D341Med (cell line): Measurements from ENCODE around the gene MUS81.

ENCODE experiments used
- DNase-seq: peaks from one replicate; pipeline ENCODE4 v3.0.0; 2012; ENCODE audit warnings: low spot score

MUS81 gene

DNA sequence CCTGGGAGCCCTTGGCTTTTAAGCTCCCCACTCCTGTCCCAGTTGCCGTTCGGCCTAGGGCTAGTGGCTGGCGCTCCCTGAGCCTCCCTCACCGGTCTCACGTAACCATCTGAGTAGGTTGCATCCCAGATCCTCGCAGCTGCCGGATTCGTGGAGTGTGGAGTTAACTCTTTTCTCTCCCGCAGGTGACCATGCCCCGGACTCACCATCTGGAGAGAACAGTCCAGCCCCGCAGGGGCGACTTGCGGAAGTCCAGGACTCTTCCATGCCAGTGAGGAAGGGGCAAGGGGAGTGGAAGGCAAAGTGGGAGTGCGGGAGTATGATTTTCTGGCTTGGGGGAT, 902 bp downstream of the MUS81 start:
- no peak for DNase-seq

DNA sequence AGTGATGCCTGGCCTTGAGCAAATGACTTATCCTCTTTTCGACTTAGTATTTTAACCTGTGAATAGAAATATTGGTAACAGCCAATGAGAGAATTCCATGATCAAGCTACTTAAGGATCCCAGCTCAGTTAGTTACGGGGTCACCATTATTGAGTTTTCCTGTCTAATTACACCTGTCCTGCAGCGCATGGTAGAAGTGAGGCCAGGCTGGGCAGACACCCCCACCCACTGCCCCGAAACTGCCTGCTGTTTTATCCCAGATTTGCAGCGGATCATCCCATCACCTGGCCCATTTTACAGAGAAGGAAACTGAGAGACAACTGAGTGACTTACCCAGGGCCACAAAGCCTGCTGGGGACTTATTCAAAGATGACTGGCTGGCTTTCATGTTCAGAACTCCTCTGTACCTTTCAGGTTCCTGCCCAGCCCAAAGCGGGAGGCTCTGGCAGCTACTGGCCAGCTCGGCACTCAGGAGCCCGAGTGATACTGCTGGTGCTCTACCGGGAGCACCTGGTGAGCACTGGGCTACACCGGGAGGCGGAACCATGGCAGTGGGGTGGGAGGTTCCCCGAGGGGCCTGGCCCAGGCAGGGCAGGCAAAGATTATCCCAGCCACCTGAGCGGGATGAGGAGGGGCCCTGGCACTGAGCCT, 1.4 kb downstream of the MUS81 start:
- no peak for DNase-seq

DNA sequence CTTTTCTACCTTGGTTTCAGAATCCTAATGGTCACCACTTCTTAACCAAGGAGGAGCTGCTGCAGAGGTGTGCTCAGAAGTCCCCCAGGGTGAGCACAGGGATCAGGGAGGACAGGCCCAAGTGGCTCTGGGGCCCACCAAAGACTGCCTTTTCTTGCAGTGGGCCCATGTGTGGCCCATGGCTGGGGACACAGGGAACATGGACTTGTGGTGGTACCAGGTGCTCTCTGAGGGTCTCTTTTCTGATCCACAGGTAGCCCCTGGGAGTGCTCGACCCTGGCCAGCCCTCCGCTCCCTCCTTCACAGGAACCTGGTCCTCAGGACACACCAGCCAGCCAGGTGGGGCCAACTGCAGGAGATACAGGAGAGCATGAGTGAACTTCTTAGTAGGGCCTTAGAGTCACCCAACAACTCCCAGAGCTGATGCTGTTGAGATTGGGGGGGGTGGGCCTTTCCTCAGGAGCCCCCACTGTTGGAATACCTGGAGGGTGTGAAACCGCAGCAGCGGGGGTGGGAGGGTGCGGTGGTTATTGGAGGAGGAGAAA, 2.0 kb downstream of the MUS81 start:
- DNase-seq: no peak

DNA sequence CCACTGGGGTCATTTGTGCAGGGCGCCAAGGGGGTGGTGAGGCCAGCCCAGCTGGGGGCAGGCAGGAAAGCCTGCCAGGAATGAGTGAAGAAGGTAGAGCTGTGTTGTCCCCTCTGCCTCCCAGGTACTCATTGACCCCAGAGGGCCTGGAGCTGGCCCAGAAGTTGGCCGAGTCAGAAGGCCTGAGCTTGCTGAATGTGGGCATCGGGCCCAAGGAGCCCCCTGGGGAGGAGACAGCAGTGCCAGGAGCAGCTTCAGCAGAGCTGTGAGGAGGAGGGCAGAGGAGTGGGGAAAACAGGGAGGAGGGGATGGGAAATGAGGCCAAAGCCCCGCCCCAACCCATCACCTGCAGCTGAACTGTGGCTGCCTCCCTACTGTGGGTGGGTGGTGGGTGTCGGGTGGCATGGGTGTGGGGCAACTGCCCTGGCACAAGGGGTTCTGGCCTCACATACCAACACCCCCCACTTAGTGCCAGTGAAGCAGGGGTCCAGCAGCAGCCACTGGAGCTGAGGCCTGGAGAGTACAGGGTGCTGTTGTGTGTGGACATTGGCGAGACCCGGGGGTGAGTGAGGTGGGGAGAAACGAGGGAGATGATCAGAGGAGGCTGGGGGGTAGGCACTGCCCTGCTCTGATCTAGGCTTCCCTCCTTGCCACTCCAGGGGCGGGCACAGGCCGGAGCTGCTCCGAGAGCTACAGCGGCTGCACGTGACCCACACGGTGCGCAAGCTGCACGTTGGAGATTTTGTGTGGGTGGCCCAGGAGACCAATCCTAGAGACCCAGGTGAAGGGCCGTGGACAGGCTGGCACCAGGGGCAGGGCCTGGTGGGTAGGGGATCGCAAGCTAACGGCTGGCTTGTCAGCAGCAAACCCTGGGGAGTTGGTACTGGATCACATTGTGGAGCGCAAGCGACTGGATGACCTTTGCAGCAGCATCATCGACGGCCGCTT, 3.0 kb downstream of the MUS81 start:
- no peak for DNase-seq

DNA sequence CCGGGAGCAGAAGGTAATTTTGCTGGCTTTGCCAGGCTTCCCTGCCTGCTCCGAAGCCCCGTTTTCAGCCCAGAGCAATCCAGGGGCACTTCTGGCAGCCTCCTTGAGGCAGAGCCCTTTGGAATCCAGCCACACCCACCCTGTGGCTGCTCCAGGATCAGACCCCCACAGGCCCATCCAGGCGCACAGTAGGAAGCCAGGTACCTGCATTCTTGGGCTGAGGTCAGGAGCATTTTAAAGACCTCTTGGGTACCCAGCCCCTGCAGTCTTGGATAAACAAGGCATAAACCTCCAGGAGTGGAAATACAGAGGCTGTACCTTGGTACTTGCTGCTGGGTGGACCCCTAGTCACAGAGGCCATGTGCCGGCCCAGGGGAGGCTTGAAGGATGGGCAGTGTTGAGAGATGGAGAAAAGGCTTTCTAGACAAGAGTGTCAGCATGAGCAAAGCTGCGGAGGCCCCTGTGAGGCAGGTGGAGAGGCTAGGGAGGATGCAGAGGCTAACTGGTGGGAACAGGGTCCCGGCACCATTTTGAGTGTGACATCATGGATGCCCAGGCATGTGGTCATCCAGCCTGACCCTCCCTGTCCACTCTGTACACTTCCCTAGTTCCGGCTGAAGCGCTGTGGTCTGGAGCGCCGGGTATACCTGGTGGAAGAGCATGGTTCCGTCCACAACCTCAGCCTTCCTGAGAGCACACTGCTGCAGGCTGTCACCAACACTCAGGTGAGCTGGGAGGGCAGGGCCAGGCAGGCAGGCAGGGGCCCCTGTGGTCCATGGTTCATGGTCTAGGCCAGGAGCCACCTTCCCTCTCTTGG, 3.9 kb downstream of the MUS81 start:
- DNase-seq: no peak

DNA sequence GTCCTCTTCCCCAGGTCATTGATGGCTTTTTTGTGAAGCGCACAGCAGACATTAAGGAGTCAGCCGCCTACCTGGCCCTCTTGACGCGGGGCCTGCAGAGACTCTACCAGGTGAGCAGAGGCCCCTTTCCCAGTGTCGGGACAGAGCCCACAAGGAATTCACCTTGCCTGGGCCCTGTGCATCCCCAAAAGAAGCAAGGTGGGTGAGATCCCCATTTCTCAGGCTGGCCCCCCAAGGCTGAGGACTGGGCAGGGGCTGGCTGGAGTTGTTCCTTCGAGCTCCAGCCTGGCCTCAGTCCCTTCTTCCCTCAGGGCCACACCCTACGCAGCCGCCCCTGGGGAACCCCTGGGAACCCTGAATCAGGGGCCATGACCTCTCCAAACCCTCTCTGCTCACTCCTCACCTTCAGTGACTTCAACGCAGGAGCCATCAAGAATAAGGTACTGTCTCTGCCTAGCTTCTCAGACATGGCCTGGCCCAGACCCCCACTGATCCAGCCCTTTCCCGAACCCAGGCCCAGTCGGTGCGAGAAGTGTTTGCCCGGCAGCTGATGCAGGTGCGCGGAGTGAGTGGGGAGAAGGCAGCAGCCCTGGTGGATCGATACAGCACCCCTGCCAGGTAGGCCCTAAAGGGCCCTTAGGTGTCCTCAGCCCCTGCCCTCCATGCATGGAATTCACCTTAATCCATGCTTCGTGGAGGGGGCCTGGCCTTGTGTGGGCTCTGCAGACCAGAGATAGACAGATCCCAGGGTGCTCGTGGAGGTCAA, 4.7 kb downstream of the MUS81 start:
- DNase-seq: no peak

DNA sequence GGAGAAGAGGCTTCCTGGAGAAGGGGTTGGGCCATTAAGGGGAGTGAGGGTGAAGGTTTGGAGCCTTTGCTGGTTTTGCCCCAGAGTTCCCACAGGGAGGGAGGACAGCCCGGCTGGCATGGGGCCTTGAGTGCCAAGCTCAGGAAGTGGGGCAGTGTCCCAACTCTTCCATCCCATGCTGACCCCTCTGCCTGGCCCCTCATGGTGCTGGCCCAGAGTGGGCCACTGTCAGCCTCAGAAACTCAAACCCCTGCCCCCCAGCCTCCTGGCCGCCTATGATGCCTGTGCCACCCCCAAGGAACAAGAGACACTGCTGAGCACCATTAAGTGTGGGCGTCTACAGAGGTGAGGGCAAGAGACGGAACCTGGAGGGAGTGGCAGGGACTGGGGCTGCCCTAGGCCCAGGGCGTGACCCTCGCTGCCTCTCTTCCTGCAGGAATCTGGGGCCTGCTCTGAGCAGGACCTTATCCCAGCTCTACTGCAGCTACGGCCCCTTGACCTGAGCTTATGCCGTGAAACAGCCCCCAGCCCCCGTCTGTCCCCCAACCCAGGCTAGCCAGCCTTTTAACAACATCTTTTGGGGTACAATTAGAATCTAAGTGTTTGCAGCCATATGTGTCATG, 5.4 kb downstream of the MUS81 start:
- no peak for DNase-seq

DNA sequence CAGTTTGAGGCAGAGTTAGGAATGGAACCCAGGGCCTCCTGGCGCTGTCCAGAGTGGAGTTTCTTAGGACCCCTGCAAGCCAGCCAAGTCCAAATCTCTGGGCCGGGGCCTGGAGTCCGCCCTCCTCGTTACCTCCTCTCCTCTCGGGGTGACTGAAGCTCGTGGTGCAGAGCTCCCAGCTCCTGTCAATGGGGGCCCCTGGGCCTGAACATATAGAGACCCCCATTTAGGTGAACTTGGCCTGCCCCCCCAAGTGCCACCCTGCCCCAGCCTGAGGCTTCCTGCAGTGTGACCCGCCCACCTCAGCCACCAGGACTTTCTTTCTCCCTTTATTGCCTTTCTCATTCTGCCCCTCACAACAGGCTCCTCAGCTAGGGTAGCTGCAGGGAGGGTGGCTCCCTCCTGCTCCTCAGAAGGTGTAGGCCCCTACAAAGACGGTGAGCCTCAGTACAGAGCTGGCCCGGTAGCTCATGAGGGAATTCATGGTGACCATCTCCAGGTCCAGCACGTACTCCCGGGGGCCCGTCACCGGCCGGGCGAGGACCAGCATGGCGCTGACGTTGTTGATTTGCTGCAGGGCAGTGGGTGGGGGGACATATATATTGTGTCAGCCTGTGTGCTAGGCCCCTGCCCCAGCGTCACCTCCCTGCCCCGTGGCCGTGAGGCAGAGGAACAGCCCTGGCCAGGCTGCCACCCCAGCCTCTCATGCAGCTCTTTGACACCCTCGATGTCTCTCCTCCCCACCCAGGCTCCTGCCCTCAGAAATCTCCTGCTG, 6.5 kb downstream of the MUS81 start:
- no peak for DNase-seq

DNA sequence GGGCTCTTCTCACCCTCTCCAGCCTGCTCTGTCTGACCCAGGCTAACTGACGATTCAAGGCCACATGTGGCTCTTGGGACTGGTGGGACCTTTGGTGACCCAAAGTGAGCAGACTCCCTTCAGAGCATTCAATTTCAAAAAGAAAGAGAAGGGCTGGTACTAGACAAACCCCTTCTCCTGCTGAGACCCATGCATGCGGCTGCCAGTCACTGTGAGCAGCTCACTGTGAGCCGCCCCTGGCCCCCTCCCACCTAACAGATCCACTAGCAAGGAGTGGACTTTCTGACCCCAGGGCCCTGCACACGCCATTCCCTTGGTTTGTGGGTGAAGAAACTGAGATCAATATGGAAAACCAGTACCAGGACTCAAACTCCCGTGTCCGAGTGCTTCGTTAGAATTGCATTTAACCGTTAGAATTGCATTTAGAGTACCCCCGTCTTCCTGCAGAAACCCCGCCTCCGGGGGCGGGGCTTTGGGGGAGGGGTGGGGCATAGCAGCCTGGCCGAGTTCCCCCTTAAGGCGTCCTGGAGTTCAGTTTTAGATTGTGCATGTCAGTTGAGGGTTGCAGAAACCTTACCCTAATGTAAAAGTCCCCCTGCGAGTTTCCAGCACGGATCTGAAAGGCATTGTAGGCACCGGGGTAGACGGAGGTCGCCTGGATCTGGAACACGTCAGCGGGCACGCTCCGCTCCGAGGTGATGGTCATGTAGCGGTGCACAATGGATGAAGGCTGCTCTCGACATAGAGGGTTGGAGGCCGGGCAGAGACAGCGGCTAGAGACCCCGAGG, 7.2 kb downstream of the MUS81 start:
- DNase-seq: no peak

DNA sequence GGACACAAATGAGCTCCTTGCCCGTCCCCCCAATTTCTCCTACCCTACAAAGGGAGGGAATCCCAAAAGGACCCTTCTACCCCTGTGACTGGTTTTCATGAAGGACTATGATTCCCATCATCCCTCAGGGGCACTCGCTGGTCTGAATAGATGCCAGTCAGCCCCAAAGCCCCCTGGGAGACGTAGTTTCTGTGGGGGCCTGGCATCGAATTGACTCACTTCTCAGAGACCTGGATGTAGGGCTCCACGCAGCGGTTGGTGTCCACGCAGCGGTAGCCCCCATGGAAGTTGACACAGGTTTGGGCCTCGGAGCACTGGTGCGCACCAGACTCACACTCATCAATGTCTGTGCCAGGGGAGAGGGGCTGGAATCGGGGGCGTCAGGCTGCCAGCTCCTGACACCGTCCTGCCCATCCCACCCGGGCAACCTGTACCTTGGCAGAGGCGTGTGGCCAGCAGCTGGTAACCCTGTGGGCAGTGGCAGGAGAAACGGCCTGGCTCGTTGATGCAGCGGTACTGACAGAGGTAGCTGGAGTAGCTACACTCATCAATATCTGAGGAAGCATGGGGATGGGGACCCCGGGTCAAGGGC, 7.9 kb downstream of the MUS81 start:
- DNase-seq: peak; percentile 59

DNA sequence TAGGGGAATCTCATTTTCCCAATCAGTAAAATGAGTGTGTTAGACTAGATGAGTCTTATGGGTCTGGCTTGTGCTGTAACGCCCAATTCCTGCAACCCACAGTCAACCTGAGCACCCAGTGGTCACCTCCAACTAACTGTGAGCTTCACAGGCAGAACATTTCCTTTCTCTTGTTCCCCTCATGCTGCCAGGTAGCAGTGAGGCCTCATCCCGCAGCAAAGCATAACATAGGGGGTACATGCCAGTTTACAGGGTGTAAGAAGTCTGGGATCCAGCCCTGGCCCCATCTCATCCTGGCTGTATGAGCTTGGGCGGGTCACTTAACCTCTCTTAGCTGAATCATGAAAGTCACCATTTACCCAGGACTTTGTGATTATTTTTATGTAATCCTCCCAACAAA, 8.7 kb downstream of the MUS81 start:
- no peak for DNase-seq

DNA sequence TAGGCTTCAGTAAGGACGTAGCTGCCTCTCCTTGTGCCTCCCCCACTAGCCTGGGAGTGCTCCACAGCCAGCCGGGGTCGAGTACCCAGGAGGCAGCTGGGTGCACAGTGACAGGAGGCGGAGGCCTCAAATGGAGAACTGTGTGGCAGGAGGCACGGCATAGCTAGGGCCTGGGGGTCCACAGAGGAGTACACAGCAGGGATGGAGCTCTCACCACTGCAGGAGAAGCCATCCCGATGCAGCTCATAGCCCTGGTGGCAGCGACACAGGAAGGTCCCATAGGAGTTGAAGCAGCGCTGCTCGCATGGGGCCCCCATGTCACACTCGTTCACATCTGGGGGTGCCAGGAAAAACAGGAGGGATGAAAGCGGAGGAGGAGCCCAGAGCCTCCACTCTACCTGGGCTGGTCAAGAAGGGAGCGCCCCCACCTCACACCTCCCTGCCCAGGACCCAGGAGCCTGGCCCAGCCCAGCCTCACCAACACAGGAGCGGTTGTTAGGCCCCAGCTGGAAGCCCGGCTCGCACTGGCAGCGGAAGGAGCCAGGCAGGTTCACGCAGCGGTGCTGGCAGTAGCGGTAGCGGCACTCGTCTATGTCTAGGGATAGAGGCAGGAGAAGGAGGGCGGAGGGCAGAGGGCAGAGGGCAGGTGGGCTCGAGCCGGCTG, 9.5 kb downstream of the MUS81 start:
- no peak for DNase-seq

DNA sequence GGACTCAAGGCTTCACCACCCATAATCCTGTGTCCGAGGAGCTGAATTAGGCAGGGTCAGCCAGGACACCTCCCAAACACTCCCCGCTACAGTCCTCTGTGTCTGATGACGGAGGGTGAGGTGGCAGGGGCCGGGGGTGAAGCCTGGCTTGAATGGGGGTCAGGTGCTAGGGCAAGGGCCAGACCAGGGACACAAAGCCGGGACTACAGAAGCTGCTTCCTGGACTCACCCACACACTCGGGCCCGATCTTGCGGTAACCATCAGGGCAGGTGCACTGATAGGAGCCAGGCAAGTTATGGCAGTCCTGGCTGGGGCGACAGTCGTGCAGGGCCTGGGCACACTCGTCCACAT, 10.1 kb downstream of the MUS81 start:
- DNase-seq: no peak

DNA sequence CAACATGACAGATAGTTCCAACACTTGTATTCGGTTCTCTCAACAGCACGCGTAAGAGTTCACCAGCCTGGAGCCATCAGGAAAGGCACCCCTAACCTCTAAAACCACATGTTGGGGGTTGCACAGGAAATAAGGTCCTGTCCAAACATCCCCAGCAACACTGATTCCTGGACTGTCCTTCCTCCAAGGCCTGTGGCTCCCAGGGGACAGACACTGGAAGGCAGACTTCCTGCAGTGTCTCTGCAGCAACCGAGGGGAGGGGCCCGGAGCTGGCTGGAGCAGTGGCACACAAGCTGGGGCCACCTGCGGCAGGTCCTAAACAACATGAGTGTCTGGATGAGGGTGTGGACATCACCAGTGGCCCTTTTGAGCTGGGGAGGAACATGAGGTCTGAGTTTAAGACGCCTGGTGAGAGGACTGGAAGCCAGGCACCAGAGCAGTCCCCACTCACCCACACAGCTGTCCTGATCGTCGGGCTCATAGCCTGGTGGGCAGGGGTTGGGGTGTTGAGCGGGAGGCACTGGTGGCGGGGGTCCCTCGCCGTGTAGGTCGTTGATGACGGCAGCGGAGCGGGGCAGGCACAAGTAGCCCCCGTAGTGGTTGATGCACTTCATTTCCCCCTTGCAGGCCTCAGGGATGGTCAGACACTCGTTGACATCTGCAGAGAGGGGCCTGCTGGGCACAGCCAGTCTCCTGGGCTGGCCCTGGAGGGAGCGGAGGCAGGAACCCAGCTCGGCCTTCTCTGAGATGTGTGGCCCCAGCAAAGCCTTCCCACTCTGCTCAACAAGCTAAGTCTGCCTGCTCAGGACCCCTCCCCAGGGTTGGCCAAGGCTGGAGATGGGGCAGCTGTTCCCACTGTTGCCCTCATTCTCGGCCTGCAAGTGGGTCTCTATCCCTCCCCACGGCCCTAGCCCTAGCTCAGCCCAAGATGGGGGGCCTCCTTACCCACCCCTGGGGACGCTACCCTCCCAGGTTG, 10.8 kb downstream of the MUS81 start:
- no peak for DNase-seq

DNA sequence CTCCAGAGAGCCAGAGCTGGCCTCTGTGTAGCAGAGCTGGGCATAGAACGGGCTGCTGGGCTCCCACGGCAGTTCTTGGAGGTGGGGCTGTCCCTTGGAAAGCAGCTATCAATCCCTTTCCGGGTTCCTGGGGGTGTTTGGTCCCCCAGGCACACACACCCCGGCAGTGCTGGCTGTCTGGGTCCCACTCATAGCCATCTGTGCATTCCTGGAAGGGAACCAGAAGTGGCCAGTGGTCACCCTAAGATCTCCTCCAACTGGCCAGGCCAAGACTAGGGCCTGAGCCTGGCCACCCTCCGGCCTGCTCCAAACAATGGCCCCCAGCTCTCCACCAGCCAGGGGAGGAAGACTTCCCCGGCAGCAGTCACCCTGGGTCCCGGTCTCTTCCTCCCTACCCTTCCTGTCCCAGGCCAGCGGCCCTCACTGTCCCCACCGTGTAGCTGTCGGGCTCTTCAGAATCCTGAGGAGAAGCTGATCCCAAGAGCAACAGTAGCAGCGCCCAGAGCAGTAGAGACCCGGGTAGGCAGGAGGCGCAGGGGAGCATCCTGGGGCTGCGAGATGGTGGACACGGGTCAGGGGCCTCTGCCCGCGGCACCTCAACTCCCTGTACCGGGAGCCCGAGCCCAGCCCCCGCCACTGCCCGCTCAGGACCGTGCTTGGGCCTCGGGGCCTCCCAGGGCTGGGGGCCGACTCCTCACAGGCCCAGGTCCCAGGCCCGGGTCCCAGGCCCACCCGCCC, 11.7 kb downstream of the MUS81 start:
- no peak for DNase-seq

DNA sequence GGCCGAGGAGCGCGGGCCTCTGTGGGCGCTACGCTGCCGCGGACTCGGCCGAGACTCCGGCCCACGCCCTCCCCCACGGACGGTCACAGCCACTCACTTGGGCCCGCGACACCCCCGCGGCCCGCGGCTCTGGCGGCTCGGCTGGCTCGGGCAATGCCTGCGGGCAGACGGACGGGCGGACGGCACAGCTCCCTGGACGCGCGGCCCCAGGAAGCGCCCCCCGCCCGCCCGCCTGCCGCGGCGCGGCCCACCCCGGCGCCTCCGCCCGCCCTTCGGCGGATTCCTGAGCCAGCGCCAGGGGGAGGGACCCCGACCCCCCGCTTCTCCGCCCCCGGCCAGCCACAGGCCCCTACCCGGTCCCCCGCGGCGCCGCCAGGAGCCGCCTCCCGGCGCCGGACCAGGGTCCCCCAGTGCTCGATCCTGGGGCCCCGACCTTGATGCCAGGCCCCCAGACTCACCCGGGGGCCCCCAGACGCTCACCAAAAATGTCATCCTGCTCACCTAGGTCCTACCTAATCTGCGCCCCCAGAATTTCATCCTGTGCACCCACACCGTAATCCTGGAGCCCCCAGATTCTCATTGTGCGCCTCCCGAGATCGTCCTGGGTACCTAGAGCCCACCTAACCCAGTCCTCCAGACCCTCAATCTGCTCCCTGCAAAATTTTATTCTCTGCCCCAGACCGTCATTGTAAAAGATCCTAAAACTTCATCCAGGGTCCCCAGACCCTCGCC, 12.5 kb downstream of the MUS81 start, which contains the start of gene EFEMP2:
EFEMP2 (minus strand) TSS at position 215 of the 732 bp plus-strand sequence. CDS start 446 bp downstream, outside the sequence.
- DNase-seq: no peak
